Measurements from ENCODE around the gene GSG1L2. TPM values are rescaled to one million over a fixed set of nuclear protein-coding genes. Genes with fewer than 3 reads are reported as not detected.

GSG1L2 gene
- total RNA-seq, 1 donor from 2014 or later, result not detected

GRCh38 chr17:9824797-9825338 lies 3.0 kb upstream of the GSG1L2 start:
- DNase-seq (ENCODE audit: low spot score), result no peak

DNA sequence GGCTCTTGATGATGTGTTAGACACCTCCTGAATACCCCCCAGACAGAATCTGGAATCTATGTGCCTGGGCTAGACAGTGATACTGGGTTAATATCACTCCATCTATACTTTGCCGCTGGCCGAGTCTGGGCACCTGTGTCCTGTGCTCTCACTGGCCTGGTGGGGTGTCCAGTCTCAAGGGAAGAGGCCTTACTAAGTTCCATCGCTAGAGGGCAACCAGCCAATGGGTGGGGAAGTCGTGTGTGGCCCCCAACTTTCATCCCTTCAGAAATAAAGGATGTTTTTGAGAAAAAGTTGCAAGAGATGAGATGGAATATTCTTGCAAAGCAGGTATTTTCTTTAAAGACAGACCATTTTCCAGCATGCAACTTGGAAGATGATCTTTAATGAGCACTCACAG lies 2.2 kb upstream of the GSG1L2 start:
- DNase-seq (ENCODE audit: low spot score), result no peak

DNA sequence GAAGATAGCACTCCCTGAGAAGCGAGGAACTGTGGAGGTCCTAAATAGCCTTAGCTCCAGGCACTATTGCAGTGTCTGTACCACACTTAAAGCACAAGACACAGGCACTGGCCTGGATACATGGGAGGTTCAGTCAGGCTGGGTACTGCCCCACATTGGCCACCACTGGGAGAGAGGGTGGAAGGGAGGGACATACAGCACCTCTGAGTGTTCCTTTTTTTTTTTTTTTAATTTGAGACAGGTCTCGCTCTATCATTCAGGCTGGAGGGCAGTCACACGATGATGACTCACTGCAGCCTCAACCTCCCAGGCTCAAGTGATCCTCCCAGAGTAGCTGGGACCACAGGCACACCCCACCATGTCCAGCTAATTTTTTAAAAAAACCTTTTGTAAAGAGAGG lies 1.4 kb downstream of the GSG1L2 start:
- DNase-seq (ENCODE audit: low spot score), result no peak

GRCh38 chr17:9818760-9819159 lies 3.1 kb downstream of the GSG1L2 start:
- no peak for DNase-seq (ENCODE audit: low spot score)

DNA sequence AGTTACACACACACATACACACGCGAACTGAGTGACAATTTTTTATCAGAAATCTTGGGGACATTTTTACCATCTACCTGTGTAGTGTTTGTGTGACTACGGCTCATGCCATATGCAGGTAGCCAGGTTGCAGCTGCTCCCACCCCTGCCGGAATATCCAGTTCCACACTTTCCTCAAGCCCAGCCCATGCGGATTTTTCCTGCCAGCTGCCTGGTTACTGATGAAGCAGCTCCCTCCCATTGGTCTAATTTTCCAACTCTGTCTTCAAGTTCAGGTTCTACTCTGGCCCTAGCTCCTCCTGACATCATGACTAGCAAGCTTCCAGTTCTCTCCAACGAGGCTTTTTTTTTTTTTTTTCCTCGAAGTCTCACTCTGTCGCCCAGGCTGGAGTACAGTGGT lies 4.8 kb downstream of the GSG1L2 start:
- DNase-seq (ENCODE audit: low spot score), result peak; percentile 53

- no peak for DNase-seq (ENCODE audit: low spot score)
These were observed 5.4 kb downstream of the GSG1L2 start for GRCh38 chr17:9816472-9816871.

DNA sequence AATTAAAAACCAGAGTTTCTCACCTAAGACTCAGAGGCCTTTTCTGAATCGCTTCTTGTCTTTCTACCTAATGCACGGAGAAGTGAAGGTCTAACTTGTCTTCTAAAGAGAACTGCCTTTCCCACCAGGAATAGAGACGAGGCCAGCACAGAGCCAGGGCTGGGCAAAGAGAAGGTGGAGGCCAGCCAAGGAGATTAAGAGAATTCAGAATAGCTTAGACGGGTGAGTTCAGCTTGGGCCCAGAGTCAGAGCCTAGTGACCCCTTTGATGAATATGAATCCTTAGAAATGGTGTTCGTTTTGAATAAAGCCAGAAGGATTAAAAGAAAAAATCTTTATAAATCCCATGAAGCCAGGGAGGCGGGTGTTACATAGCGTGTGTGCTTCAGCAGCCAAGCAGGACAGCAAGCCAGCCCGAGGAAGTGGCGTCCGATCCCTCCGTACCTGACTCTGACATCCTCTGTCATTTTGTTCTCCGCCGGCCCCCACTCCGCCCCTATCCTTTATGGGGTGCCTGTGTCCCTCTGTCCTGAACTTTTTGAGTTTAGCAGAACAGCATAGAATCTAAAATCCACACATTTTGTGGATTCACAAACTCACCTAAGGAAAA lies 7.4 kb downstream of the GSG1L2 start:
- DNase-seq (ENCODE audit: low spot score), result no peak

DNA sequence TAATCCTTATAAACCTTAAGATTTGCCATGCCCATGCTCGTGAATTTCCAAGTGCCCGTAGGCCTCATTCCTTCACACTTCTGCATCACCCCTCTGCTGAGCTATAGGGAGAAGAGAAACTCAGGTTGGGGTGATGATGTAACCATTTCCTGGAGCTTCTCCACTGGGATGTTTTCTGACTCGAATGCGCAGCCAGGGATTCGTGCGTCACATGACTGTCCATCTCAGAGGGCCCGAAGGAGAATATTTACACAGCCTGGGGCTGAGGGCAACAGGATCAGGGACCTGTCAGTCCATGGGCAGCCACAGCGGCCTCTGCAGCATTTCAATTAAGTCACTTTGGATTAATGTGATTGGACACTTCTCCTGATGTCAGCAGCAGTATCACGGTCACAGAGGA lies 8.7 kb downstream of the GSG1L2 start:
- DNase-seq (ENCODE audit: low spot score), result no peak

DNA sequence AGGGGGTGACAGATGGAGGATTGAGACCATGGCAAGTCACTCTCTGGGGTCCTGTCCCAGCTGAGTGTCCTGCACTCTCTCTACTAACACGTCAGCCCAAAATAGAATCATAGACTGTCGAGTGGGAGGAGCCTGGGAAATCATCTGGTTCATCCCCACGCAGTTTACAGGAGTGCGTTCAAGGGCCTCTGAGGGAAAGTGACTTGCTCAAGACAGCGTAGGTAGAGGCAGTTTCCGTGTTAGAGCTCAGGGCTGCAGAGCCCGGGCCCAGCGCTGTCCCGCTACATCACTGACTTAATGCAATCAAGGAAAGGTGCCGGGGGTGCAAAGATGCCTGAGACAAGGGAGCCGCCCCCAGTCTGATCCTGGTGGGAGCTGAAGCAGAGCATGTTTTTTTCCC lies 10.3 kb downstream of the GSG1L2 start:
- no peak for DNase-seq (ENCODE audit: low spot score)

DNA sequence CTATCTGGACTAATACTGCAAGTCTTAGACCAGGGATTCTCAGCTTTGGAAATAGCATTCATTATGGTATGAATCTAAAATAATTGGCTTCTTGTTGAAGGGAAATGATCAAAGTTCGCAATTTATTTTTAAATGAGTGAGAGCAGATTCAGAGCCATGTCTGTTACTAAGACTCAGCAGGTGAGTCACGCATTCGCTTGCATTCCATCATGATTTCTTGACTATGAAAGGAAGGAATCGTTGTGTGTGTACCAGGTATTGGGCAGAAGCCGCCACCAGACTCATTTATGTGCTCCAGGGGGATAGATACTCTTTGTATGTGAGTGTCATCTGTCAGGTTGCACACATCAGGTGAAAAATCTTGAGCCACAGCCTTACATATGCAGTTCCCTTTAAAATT lies 10.8 kb downstream of the GSG1L2 start:
- no peak for DNase-seq (ENCODE audit: low spot score)

GRCh38 chr17:9810100-9810949 lies 11.6 kb downstream of the GSG1L2 start:
- DNase-seq (ENCODE audit: low spot score), result no peak

GRCh38 chr17:9809409-9809808 lies 12.5 kb downstream of the GSG1L2 start:
- no peak for DNase-seq (ENCODE audit: low spot score)

GRCh38 chr17:9806699-9807098 lies 15.2 kb downstream of the GSG1L2 start:
- no peak for DNase-seq (ENCODE audit: low spot score)

DNA sequence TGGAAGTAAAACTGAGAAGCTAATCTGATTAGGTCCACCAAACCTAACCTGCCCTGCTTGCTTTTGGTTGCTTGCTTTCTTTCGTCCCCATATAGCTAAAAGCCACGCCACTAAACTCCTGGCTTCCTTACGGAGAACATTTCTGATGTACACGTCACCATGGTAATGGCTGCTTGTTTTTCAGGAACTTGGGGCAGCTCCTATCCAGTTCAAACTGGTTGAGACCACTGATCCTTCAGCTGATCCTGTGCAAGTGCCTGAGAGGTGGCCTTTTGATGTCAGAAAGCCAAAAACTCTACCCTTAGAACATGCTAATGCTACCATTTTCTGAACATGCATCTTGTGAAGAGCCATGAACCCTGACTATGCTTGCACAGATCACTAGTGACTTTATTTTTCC lies 16.1 kb downstream of the GSG1L2 start:
- no peak for DNase-seq (ENCODE audit: low spot score)

DNA sequence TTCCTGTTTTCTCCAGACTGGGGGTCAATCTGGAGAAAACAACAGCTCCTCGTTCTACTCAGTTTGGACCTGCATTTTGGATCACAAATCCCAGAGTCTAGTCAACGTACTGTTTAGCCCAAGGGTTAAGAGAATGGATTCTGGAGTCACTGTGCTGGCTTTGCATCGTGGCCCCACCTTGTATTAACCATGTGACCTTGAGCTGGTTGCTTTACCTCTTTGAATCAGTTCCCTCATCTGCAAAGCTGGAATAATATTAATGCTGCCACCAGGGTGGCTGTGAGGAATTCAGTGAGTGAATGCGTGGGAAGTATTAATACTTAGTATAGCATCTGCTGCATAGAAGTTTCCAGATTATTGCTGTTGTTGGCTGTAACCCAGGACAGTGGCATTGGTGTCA lies 19.2 kb downstream of the GSG1L2 start:
- no peak for DNase-seq (ENCODE audit: low spot score)

GRCh38 chr17:9802294-9802693 lies 19.6 kb downstream of the GSG1L2 start:
- no peak for DNase-seq (ENCODE audit: low spot score)

- no peak for DNase-seq (ENCODE audit: low spot score)
These were observed 20.4 kb downstream of the GSG1L2 start for GRCh38 chr17:9801505-9801904.

DNA sequence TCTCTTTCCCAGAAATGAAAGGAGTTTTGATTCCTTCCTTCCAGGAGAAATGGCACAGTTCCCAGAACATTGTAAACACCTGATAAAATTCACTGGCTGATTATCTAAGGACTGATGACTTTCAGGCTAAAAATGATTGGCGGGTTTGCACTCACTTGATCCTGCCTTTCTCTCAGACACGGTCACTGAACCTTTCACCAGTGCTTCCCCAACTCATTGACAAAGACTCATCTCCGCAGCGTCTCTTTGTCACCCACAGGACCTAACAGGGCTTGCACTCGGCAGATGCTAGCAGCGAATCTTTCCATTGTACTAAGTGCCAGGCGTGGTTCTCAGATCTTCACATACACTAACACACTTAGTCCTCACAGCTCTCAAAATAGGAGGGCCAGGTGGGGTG lies 23.2 kb downstream of the GSG1L2 start:
- no peak for DNase-seq (ENCODE audit: low spot score)

GRCh38 chr17:9798008-9798407 lies 23.9 kb downstream of the GSG1L2 start:
- DNase-seq (ENCODE audit: low spot score), result no peak

DNA sequence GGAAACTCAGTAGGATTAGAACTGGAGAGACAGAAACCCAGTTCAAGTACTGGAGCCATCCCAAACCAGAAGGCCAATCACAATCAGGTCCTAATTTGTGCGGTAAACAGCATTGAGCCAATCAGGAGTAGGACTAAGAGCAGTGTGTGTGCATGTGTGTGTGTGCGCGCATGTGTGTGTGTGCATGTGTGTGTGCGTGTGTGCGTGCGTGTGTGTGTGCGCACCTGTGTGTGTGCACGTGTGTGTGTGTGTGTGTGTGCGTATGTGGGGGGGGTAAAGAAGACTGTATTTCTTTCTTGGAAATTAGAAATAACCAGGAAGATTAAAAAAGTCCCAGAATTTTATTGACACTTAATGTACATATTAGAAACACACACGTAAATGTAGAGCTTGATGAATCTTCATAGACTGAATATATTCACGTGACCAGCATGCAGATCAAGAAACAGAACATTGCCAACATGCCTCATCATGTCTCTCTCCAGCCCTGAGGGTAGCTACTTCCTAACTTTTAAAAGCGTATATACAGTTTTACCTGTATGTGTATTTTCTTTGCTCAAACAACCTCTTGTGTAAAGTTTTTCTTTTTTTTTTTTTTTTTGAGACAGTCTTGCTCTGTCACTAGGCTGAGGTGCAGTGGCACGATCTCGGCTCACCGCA lies 29.6 kb downstream of the GSG1L2 start:
- DNase-seq (ENCODE audit: low spot score), result no peak

- no peak for DNase-seq (ENCODE audit: low spot score)
These were observed 30.7 kb downstream of the GSG1L2 start, which contains the start of gene DHRS7C for GRCh38 chr17:9790889-9791876. Gene DHRS7C, minus strand, starts transcription at chr17:9791592. Its CDS starts 308 bp downstream, at chr17:9791284.
